SK-N-SH (cell line): ENCODE results near the gene HMGN2.

Experiments used
- GABPA ChIP-seq: IDR thresholded peaks from 2 replicates; pipeline ENCODE4 v1.4.0; 2012; ENCODE audit warnings: low read depth, mild to moderate bottlenecking
- GATA2 ChIP-seq: sonication (generic); formaldehyde crosslinking; IDR thresholded peaks from 2 replicates; pipeline ENCODE4 v1.5.0; 2020; ENCODE audit warnings: mild to moderate bottlenecking, missing genetic modification reagents
- NFIC ChIP-seq: IDR thresholded peaks from 2 replicates; pipeline ENCODE4 v1.4.0; 2012; ENCODE audit warnings: borderline replicate concordance
- NRF1 ChIP-seq: IDR thresholded peaks from 2 replicates; pipeline ENCODE4 v1.6.1; 2012; ENCODE audit warnings: low read depth, mild to moderate bottlenecking, low read length
- RFX5 ChIP-seq: IDR thresholded peaks from 2 replicates; pipeline ENCODE4 v1.6.1; 2012; ENCODE audit warnings: mild to moderate bottlenecking, improper control_type of control experiment, low read length
- RXRA ChIP-seq: IDR thresholded peaks from 2 replicates; pipeline ENCODE4 v1.4.0; 2012; ENCODE audit warnings: low read depth, mild to moderate bottlenecking, borderline replicate concordance
- TEAD4 ChIP-seq: IDR thresholded peaks from 2 replicates; pipeline ENCODE4 v1.4.0; 2012; ENCODE audit warnings: mild to moderate bottlenecking, borderline replicate concordance; ENCODE audit not compliant: insufficient read depth
- TF ChIP-seq, protein P1 (sequence below): IDR thresholded peaks from 2 replicates; pipeline ENCODE4 v1.6.1; 2012; ENCODE audit warnings: mild to moderate bottlenecking, low read depth, low read length, moderate library complexity
- TF ChIP-seq, protein P2 (sequence below): fragments of 200-600 bp; sonication (generic); IDR thresholded peaks from 2 replicates; pipeline ENCODE4 v1.6.1; 2017; ENCODE audit warnings: antibody characterized with exemption, mild to moderate bottlenecking, moderate library complexity

DNA sequence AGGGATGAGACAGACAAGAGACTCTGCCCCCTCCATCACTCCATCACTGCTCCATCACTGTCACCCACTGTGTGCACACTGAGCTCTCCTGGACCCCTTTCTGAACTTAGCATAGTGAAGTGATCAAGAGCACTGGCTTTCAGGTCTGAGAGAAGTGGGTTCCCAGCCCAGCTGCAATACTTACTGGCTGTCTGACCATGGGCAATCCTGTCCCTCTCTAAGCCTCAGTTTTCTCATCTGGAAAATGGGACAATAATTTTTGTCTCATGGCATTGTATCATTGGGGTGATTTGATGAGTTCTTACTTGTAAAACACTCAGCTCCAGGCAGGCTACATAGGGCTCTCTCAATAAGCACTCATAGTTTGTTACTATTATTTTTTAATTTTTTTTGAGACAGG is 49.8 kb downstream of the HMGN2 start:
- TF ChIP-seq NRF1, result no peak
- no peak for TF ChIP-seq TEAD4
- TF ChIP-seq, protein P1, sequence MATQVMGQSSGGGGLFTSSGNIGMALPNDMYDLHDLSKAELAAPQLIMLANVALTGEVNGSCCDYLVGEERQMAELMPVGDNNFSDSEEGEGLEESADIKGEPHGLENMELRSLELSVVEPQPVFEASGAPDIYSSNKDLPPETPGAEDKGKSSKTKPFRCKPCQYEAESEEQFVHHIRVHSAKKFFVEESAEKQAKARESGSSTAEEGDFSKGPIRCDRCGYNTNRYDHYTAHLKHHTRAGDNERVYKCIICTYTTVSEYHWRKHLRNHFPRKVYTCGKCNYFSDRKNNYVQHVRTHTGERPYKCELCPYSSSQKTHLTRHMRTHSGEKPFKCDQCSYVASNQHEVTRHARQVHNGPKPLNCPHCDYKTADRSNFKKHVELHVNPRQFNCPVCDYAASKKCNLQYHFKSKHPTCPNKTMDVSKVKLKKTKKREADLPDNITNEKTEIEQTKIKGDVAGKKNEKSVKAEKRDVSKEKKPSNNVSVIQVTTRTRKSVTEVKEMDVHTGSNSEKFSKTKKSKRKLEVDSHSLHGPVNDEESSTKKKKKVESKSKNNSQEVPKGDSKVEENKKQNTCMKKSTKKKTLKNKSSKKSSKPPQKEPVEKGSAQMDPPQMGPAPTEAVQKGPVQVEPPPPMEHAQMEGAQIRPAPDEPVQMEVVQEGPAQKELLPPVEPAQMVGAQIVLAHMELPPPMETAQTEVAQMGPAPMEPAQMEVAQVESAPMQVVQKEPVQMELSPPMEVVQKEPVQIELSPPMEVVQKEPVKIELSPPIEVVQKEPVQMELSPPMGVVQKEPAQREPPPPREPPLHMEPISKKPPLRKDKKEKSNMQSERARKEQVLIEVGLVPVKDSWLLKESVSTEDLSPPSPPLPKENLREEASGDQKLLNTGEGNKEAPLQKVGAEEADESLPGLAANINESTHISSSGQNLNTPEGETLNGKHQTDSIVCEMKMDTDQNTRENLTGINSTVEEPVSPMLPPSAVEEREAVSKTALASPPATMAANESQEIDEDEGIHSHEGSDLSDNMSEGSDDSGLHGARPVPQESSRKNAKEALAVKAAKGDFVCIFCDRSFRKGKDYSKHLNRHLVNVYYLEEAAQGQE, result no peak
- TF ChIP-seq, protein P2, sequence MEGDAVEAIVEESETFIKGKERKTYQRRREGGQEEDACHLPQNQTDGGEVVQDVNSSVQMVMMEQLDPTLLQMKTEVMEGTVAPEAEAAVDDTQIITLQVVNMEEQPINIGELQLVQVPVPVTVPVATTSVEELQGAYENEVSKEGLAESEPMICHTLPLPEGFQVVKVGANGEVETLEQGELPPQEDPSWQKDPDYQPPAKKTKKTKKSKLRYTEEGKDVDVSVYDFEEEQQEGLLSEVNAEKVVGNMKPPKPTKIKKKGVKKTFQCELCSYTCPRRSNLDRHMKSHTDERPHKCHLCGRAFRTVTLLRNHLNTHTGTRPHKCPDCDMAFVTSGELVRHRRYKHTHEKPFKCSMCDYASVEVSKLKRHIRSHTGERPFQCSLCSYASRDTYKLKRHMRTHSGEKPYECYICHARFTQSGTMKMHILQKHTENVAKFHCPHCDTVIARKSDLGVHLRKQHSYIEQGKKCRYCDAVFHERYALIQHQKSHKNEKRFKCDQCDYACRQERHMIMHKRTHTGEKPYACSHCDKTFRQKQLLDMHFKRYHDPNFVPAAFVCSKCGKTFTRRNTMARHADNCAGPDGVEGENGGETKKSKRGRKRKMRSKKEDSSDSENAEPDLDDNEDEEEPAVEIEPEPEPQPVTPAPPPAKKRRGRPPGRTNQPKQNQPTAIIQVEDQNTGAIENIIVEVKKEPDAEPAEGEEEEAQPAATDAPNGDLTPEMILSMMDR, result no peak
- no peak for TF ChIP-seq NFIC
- TF ChIP-seq RXRA, result no peak
- TF ChIP-seq RFX5, result no peak
- no peak for TF ChIP-seq GABPA
- TF ChIP-seq GATA2 (CRISPR knock-in tag), result no peak
